Ishikawa (cell line): Measurements from ENCODE around the gene MAP1LC3B2.

Experiments used
- CEBPB ChIP-seq: IDR thresholded peaks from 2 replicates; pipeline ENCODE4 v1.6.1; 2012
- CREB1 ChIP-seq: IDR thresholded peaks from 2 replicates; pipeline ENCODE4 v1.6.1; 2012; ENCODE audit warnings: low read depth
- EGR1 ChIP-seq: IDR thresholded peaks from 2 replicates; pipeline ENCODE4 v1.6.1; 2012
- EP300 ChIP-seq: IDR thresholded peaks from 2 replicates; pipeline ENCODE4 v1.6.1; 2012; ENCODE audit warnings: borderline replicate concordance
- FOXM1 ChIP-seq: IDR thresholded peaks from 2 replicates; pipeline ENCODE4 v1.6.1; 2012; ENCODE audit warnings: low read depth, borderline replicate concordance
- MAX ChIP-seq: IDR thresholded peaks from 2 replicates; pipeline ENCODE4 v1.6.1; 2012
- NFIC ChIP-seq: IDR thresholded peaks from 2 replicates; pipeline ENCODE4 v1.6.1; 2012
- RAD21 ChIP-seq: IDR thresholded peaks from 2 replicates; pipeline ENCODE4 v1.6.1; 2012; ENCODE audit warnings: low read depth
- REST ChIP-seq: IDR thresholded peaks from 2 replicates; pipeline ENCODE4 v1.6.1; 2012; ENCODE audit warnings: low read depth, mild to moderate bottlenecking
- TAF1 ChIP-seq: IDR thresholded peaks from 2 replicates; pipeline ENCODE4 v1.6.1; 2012; ENCODE audit warnings: low read depth, mild to moderate bottlenecking
- TCF12 ChIP-seq: IDR thresholded peaks from 2 replicates; pipeline ENCODE4 v1.6.1; 2012; ENCODE audit warnings: low read depth
- TEAD4 ChIP-seq: IDR thresholded peaks from 2 replicates; pipeline ENCODE4 v1.6.1; 2012
- USF1 ChIP-seq: IDR thresholded peaks from 2 replicates; pipeline ENCODE4 v1.6.1; 2012
- YY1 ChIP-seq: IDR thresholded peaks from 2 replicates; pipeline ENCODE4 v1.6.1; 2012; ENCODE audit warnings: low read depth
- ZBTB7A ChIP-seq: IDR thresholded peaks from 2 replicates; pipeline ENCODE4 v1.6.1; 2012; ENCODE audit warnings: low read depth

MAP1LC3B2 gene

GRCh38 chr12:116604951-116605641 lies 45.9 kb downstream of the MAP1LC3B2 start:
- no peak for TF ChIP-seq TCF12

GRCh38 chr12:116606397-116606796 lies 47.2 kb downstream of the MAP1LC3B2 start:
- TF ChIP-seq CREB1 (no peak), TEAD4 (0 out of 2 replicates have a peak, but pooled peaks have one; percentile 20), EP300 (0 out of 2 replicates have a peak, but pooled peaks have one; percentile 17), FOXM1 (no peak)

- no peak for TF ChIP-seq USF1
- TF ChIP-seq ZBTB7A = no peak
- TF ChIP-seq TEAD4 = no peak
- no peak for TF ChIP-seq EP300
- no peak for TF ChIP-seq REST
- TF ChIP-seq FOXM1 = no peak
- TF ChIP-seq TAF1 = no peak
- TF ChIP-seq RAD21 = no peak
- no peak for TF ChIP-seq YY1
- no peak for TF ChIP-seq EGR1
- TF ChIP-seq CEBPB = no peak
- TF ChIP-seq TCF12 = no peak
- TF ChIP-seq MAX = no peak
These were observed 47.9 kb downstream of the MAP1LC3B2 start for GRCh38 chr12:116607039-116607438.

GRCh38 chr12:116609319-116610114 lies 50.3 kb downstream of the MAP1LC3B2 start:
- TF ChIP-seq EGR1 (no peak), RAD21 (peak; percentile 44)

- TF ChIP-seq CREB1 (no peak), TEAD4 (no peak), EGR1 (no peak), FOXM1 (no peak), YY1 (no peak), ZBTB7A (no peak), RAD21 (no peak), MAX (no peak), EP300 (no peak), USF1 (no peak), CEBPB (no peak), REST (no peak), NFIC (no peak)
These were observed 51.9 kb downstream of the MAP1LC3B2 start for GRCh38 chr12:116610971-116611541.

GRCh38 chr12:116612436-116612835 lies 53.3 kb downstream of the MAP1LC3B2 start:
- TF ChIP-seq TEAD4 (no peak), EP300 (no peak), CEBPB (no peak), RAD21 (no peak), CREB1 (no peak), MAX (no peak), FOXM1 (no peak), ZBTB7A (no peak), REST (no peak), EGR1 (no peak), YY1 (no peak), NFIC (no peak)
